WTC11 (cell line): ENCODE measurements around the gene AFF3.

Source experiments
- ATF1 ChIP-seq: sonication (generic); formaldehyde crosslinking; IDR thresholded peaks from 2 replicates; pipeline ENCODE4 v1.8.1; 2023; ENCODE audit warnings: mild to moderate bottlenecking, moderate library complexity, missing genetic modification reagents
- CTCF ChIP-seq: fragments of 200-600 bp; IDR thresholded peaks from 2 replicates; pipeline ENCODE4 v1.8.0; 2022; ENCODE audit warnings: antibody characterized with exemption
- EMX1 ChIP-seq: fragments of 250-450 bp; sonication (Bioruptor Pico); IDR thresholded peaks from 2 replicates; pipeline ENCODE4 v1.8.0; 2021; ENCODE audit warnings: mild to moderate bottlenecking
- ETV6 ChIP-seq: sonication (generic); formaldehyde crosslinking; IDR thresholded peaks from 2 replicates; pipeline ENCODE4 v1.8.1; 2022; ENCODE audit warnings: mild to moderate bottlenecking, missing genetic modification reagents
- NFYB ChIP-seq: sonication (generic); formaldehyde crosslinking; conservative IDR thresholded peaks from 2 replicates; pipeline ENCODE4 v1.8.0; 2022; ENCODE audit warnings: low read depth, missing genetic modification reagents
- TEAD4 ChIP-seq: sonication (generic); formaldehyde crosslinking; IDR thresholded peaks from 2 replicates; pipeline ENCODE4 v1.8.0; 2022; ENCODE audit warnings: mild to moderate bottlenecking, missing genetic modification reagents
- TF ChIP-seq, protein P1 (sequence below): sonication (generic); formaldehyde crosslinking; IDR thresholded peaks from 2 replicates; pipeline ENCODE4 v1.8.0; 2022; ENCODE audit warnings: mild to moderate bottlenecking, missing genetic modification reagents

- TF ChIP-seq, protein P1, sequence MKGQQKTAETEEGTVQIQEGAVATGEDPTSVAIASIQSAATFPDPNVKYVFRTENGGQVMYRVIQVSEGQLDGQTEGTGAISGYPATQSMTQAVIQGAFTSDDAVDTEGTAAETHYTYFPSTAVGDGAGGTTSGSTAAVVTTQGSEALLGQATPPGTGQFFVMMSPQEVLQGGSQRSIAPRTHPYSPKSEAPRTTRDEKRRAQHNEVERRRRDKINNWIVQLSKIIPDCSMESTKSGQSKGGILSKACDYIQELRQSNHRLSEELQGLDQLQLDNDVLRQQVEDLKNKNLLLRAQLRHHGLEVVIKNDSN, result no peak
- no peak for TF ChIP-seq CTCF
- no peak for TF ChIP-seq ETV6 (CRISPR knock-in tag)
- no peak for TF ChIP-seq TEAD4
- no peak for TF ChIP-seq ATF1 (CRISPR knock-in tag)
- no peak for TF ChIP-seq NFYB (CRISPR knock-in tag)
- no peak for TF ChIP-seq EMX1
Observed at GRCh38 chr2:100104718-100105677, 37.4 kb downstream of the AFF3 start.
